ENCODE results near the gene HDLBP.
"Not testable (repeated sequence)": the region's sequence is repeated elsewhere in the genome, so short reads cannot be mapped to it uniquely, and the experiment has no call there.

Gene HDLBP

DNA sequence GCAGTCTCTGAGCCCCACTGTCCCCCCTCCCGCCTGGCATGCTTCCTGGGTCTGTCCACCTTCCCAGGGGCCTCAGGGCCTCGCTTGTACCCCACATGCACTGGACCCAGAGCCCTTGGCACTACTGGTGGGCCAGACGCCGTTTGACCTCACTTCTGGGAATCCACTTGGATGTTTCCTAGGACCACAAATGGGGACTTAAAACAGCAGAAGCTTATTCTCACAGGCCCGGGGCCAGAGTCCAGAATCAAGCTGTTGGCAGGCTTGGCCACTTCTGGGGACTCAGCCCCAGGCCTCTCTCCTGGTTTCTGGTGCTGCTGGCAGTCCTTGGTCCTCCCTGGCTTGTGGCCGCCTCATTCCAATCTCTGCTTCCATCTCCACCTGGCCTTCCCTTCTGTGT, 107.4 kb downstream of the HDLBP start:
- DNase-seq, result no peak

GRCh38 chr2:241207641-241208040, 107.8 kb downstream of the HDLBP start:
- DNase-seq, result no peak

DNA sequence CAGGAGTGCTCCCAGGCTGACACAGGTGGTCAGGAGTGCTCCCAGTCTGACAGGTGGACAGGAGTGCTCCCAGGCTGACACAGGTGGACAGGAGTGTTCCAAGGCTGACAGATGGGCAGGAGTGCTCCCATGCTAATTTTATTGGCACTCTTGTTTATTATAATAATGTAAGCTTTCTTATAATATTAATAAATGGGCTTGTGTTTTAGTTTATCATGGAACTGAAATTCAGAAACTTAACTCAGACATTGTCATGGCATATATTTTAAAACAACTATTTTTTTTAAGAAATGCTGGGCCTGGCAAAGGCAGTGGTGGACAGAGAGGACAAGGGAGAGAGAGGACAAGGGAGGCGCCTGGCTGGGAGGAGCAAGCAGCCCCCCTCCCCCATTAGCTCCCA, 108.3 kb downstream of the HDLBP start:
- DNase-seq, result no peak

DNA sequence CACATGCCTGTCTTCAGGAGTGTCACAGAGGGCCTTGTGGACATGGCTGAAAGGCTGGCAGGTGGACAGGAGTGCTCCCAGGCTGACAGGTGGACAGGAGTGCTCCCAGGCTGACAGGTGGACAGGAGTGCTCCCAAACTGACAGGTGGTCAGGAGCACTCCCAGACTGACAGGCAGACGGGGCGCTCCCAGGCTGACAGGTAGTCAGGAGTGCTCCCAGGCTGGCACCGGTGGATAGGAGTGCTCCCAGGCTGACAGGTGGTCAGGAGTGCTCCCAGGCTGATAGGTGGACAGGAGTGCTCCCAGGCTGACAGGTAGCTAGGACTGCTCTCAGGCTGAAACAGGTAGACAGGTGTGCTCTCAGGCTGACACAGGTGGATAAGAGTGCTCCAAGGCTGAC, 110.4 kb downstream of the HDLBP start:
- DNase-seq, result no peak

DNA sequence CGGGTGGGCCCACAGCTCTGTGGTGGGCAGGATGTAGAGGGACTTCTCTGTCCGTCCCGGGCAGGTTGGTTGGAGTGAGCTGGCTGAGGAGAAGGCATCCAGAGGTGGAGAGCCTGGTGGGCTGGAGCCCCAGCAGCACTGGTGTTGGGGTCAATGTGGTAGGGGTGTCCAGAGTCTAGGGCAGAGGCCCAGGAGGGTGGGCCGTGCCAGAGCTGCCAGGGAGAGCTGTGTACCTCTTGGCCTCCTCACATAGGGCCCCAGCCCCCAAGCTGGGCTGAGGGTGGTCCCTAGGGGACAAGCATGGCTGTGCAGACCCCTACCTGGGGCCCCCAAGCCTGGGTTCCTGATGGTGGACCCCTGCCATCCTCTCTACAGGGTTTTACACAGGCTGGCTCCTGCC, 111.0 kb downstream of the HDLBP start:
- no peak for DNase-seq

DNA sequence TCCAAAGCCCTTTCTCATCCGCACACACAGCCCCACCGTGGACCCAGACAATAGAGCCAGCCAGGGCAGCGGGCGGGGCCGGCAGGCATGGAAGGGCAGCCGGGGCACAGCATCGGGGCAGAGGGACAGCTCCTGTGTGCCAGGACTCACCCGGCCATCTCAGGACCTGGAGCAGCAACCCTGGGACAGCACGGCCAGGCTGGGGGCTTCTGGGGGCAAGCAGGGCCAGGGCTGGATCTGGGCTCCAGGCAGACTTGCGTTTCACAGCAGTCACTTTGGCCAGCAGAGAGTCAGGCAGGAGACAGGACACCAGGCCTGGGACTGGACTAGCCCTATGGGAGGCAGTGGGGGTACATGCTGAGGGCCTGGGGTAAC, 111.5 kb downstream of the HDLBP start:
- DNase-seq, result no peak

GRCh38 chr2:241203218-241204009, 112.1 kb downstream of the HDLBP start:
- DNase-seq, result no peak

DNA sequence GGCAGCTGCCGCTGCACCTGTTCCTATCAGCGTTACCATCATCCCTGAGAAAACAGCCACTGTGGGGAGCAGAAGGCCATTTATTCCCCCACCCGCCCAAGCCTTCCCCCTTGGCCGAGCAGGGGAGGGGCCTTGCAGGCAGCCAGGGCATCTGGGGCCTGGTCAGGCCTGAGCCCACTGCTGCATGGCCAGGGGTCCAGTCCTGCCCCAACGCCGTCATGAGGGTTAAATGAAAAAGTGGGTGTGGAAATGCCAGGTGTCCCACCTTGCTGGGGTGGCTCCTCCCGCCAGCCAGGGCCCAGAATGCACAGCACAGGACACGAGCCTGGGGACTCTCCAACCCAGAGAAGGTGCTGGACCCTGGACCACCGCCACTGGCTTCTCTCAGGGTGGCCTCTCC, 112.8 kb downstream of the HDLBP start:
- DNase-seq, result no peak

DNA sequence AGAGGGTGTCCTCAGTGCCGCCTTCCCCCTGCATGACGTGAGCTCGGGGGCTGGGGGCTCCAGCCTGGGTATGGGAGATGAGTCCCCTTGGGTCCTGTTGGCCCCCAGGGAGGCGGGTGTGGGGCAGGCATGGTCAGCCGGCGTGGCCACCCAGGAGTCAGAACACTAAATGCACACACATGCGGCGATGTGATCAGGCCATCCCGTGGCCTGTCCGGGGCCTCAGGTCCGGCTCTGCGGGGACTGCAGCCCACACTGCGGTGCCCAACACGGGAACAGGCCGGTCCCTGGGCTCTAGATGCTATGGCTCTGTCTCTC, 113.2 kb downstream of the HDLBP start:
- DNase-seq, result no peak

DNA sequence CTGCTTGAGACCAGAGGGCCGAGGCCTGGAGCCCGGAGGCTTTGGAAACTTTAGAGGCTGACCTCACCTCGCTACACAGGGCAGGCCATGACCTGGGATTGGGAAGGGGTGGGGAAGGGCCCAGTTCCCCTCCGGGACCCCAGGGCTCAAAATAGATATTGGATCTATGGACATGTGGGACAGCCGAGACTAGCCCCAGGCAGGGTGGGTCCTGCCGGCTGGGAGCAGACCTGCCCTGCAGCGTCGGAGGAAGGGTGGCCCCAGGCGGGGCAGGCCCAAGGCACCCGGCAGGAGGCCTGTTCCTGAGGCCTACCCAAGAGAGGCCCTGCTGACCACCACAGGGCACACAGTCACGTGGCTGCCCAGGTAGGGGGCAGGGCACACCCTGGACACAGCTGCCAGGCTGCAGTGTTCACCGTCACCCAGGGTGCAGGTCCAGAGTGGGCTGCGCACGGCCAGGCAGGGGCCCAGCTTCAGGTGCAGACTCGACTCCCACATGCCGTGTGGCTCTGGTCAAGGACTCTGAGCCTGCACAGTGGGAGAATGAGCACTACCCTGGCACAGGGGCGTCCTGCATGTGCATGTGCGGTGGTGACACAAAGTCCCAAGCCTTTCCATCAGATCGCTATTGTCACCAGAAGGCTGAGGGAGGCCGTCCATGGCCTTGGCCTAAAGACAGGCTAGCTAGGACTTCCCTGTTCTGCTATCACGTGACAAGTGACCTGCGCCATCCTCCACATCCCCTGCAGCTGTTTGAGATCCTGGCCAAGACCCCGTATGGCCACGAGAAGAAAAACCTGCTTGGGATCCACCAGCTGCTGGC, 113.8 kb downstream of the HDLBP start:
- DNase-seq, result no peak

GRCh38 chr2:241200822-241201395, 114.6 kb downstream of the HDLBP start:
- no peak for DNase-seq

- DNase-seq, result no peak
Measured at GRCh38 chr2:241199897-241200821, 115.3 kb downstream of the HDLBP start.

DNA sequence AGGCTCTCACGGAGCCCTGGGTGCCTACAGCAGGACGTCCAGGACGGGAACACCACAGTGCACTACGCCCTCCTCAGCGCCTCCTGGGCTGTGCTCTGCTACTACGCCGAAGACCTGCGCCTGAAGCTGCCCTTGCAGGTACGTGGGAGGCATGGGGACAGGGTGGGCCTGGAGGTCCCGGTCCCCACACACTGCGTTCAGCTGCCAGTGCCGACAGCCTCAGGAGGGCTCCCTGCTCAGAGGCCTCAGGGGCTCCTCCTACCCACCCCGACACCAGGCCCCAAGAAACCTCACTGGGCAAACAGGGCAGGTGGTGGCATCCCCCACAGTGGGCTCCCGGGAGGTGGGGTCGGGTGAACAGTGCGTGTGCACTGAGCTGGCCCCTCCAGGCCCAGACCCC, 116.2 kb downstream of the HDLBP start:
- no peak for DNase-seq

DNA sequence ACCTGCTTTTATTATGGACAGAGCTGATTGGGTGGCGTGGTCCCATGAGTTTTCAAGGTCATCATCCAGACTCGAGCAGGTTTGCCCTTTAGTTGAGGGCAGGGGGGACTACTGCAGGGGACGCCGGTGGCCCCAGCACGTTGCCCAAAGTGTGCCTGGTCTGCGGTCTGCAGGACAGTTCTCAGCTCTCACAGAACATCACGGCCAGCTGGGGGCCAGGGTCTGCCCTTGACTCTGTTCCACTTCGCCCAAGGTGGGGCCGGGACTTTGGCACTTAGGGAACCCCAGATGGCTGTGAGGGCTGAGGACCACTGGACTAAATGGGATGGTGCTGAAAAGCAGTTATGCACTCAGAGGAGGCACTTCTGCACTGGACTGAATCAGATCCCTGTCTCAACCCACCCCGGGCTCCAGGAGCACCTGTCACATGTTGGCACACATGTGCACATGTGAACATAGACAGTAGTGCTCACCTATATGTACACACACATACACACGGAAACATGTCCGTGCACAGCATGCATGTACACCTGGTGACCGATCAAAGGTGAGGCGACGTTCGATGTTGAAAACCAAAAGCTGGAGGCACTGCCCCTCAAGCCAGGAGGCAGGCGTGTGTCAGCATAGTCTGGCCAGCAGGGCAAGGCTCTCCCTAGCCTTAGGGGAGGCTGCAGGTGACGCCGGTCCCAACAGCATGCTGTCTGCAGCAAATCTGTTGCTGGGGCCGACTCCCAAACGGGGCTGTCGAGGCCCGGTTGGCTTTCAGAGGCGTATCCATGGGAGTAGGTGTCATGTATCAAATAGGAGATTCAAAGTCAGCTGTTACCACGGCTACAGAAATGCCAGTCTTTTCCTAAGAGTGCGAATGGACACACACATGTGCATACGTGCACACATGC, 116.8 kb downstream of the HDLBP start:
- no peak for DNase-seq

DNA sequence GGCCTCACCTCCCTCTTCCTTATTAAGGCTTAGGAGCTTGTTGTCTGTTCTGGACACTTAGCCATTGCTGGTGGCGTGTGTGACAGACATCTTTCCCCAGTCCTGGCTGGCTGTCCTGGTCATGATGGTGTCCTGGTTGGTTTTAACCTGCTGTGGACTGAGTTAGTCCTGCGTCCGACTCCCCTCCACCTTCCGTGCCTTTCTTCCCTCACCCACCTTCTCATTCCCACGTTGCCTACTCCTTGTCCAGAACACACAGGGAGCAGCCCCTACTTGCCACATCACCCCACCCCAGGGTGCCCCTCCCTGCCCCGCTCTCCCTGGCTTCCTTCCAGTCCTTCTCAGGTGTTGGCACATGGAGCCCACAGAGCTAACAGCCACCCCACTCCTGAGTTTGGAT, 117.5 kb downstream of the HDLBP start:
- DNase-seq, result no peak

- DNase-seq, result not testable (repeated sequence)
Measured at GRCh38 chr2:241197246-241197645, 118.2 kb downstream of the HDLBP start.

DNA sequence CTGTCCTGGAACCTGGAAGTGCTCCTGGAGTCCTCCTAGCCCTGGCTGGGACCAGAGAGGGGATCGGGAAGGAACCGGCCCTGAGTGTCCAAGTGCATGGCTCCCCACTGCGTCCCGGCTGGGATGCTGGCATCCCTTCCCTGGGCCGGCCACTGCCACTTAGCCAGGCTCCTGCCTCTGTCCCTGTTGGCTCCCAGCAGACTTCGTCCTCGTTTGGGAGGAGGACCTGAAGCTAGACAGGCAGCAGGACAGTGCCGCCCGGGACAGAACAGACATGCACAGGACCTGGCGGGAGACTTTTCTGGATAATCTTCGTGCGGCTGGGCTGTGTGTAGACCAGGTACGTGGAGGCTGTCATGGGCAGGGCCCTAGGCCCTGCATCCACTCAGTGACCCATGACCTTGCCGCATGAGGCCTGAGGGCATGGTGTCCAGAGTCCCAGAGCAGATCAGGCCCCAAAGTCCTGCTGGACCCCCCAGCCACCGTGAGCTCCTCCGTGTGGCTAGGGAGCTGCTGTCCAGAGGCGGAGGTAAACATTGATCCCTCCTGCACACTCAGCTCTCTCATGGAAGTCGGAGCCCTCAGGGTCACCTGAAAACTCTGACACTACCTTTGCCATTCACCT, 119.9 kb downstream of the HDLBP start:
- DNase-seq, result no peak

- no peak for DNase-seq
Measured at GRCh38 chr2:241194811-241195210, 120.7 kb downstream of the HDLBP start.

DNA sequence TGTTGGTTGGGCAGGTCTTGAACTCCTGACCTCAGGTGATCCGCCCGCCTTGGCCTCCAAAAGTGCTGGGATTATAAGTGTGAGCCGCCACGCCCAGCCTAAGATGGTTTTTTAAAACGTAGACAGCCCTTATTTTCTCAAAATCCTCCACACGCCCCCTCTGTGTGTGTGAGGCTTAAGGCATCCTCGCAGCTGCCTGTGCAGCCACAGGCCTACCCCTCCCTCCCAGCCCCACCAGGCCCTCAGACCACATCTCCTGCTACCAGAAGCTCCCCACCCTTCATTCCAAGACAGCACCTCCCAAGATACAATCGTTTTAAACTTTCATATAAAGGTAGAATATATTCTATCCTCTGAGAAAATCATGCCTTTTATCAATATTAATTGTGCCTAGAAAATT, 122.2 kb downstream of the HDLBP start:
- DNase-seq, result no peak

- DNase-seq, result no peak
Measured at GRCh38 chr2:241191081-241191480, 124.4 kb downstream of the HDLBP start.

GRCh38 chr2:241190291-241190981, 125.0 kb downstream of the HDLBP start:
- no peak for DNase-seq

Data from NCI-H2171 treated with DMSO at 0.1 percent for 48 hours (cell line).